GM19099 (cell line): ENCODE measurements around the gene MAOA.

Experiments
- POLR2A ChIP-seq: IDR thresholded peaks from 3 replicates; pipeline ENCODE4 v1.6.1; 2011; ENCODE audit warnings: low read depth; ENCODE audit not compliant: insufficient read length; ENCODE audit errors: extremely low read depth

The MAOA gene

DNA sequence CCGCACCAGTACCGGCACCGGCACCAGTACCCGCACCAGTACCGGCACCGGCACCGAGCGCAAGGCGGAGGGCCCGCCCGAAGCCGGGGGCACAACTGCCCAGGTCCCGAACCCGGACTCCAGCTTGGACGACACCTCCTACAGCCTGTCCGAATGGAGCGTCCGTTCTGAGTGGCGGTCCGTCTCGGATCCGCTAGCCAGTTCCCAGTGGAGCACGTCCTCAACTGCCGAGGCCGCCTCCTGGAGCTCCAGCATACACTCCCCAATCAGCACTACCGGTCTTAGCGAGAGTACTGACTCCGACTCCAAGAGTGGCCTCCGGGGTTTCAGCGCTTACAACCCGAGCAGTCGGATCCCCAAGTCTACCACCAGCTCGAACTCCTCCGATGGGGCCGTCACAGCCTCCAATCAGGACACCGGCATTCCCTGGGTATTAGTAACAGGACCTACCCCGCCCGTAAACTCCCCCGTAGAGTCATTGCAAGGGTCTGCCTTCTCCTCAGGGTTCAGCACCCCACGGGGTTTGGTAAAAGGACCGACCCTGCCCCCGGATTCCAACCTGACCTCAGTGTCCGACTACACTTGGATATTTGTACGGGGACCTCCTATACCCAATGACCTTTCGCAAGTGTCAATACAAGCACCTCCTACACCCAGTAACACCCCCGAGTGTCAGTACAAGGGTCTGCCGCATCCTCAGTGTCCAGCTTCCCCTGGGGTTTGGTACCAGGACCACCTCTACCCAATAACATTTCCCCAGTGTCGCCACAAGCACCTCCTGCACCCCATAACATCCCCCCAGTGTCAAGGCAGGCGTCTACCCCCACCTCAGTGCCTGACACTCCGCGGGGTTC lies 721 bp upstream of the MAOA start:
- no peak for TF ChIP-seq POLR2A

DNA sequence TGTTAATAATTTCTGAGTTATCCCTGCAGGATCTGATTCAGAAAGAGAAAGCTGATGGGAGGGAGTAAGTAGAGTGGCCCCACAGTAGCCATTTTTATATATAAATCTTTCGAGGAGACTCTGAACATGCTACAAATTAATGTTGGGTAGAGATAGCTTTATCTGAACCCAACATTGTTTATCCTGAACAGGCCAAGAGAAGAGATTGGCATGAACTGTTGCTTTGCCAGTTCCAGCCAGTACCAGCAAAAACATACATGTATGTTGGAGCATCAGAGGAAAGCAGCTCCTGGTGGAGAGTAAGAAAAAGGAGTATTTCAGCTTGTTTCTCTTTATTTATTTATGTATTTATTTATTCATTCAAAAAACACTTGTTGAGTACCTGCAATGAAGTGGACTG lies 1.6 kb downstream of the MAOA start:
- TF ChIP-seq POLR2A: no peak

DNA sequence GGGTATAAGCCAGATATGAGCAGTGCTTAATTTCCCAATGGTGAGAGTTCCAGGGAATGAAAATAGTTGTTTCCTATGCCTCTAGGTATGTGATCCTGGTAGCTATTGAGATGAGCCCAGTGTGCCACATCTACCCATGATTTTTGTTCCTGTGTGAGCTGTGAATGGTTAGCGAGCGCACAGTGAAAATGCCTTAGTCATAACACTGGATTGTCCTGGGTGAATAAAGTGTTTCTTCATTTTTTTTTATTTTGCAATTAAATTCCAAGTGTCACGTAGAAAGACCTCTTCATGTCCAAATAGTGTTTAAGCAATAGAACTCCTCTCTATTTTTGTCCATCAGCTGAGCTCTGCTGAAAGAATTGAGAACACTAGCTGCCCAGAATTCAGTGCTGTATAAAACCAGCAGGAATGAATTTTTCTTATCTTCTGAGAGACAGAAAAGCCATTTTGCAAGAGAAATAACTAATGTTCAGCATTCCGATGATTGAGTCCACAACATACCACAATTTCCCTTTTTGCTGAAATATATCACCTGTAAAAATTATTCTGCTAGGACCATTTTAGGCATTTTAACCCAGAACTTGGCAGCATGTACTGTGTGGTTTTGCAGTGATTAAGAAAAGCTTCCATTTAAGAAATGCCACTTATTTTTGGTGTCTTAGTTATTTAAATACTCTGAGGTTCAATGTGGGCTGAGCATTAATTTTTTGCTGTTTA lies 5.6 kb downstream of the MAOA start:
- TF ChIP-seq POLR2A: no peak

DNA sequence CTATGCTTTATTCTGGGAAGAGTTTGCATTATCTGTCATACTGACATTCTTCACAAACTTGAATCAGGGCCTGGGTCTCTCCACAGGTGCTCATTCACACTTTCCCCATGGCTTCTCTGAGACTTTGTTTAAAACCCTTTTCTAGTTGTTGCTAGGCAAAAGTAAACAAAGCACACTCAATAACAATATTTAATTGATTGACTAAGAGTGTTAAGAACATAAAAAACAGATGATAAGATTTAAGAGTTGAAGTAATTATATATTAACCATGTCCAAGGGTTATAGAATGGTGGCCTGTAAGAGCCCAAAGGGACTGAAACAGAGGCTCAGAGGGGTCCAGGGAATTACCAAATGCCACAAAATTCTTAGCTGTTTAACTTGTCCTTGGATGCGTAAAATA lies 7.1 kb downstream of the MAOA start:
- TF ChIP-seq POLR2A: no peak

DNA sequence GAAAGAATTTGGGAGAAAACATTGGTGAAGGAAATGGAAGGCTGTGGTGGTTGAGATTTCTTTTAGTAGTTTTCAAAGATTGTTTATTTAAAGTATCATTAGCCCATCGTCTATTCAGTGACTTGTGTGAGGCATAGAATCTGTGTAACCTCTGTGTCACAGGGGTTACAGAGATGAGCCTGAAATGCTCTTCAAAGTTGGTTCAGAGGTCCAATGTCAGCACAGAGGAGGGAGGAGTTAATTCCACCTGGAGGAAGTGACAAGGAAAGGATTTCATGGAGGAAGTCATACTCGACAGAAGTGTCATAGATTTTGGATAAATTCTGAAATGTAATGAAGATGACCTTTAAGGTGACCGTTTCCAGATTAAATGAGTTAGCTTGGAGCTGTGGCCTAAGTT lies 8.2 kb downstream of the MAOA start:
- TF ChIP-seq POLR2A: no peak

DNA sequence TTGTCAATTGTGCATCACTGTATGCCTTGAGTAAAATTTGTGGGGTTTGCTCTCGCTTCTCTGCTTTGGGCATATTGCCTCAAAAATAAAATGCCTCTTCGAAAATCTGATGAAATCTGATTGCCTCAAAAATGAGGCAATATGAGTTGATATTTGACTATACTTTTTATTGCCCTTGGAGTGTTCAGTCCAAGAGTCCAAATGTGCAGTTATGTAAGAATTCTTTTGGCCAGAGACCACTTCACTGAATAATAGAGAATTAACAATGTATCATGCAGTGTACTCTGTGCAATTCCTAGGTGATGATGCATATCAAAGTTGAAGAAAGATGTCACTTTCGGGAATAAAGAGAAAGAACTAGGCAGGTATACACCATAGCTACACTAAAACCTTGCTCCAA lies 8.6 kb downstream of the MAOA start:
- no peak for TF ChIP-seq POLR2A

DNA sequence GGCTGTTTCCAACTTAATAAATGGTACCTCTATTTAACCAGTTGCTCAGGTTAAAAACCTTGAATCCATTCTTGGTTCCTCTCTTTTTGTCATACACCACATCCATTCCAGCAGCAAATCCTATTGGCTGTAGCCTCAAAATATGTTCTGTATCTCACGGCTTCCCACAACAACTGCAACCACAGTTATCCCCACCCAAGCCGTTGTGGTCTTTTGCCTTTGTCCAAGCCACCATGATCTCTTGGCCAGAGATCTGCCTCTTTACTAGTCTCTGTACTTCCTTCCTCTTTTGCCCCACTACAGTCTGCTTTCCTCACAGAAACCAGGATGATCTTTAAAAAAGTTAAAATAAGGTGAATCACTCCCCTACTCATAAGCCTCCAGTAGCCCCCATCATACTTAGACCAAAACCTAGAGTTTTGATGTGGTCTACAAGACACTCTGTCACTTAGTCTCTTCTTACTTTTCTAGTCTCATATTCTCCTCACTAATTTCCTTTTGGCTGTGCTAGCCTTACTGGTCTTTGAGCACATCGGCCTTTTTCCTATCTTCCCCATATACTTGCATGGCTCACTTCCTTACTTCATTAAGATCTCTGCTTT lies 10.3 kb downstream of the MAOA start:
- TF ChIP-seq POLR2A: no peak

DNA sequence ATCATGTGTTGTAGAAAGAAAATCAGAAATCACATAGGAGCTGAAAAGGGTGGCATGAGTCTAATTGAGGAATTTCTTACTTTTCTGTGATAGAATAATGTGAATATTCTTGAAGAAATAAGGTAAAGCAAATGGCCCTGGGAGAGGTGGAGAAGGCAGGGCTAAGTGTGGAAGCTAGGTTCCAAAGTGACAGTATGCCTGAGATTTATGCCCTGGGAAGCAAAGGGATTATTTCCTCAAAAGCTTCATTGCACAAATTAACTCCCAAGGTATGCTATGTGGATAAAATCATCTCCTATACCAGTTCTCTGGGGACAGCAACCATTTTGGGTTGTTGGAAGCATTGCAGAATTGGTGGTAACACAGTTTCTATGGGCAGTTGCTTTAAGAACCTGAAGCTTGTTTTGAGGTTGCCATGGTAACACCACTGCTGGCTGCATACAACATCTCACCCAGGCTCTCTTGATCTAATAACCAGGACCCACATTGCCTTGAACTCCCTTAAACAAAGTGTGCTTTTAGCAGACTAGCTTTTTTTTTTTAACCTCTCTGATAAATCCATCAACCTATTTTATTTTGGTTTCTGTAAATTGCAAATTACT lies 21.0 kb downstream of the MAOA start:
- TF ChIP-seq POLR2A: no peak

DNA sequence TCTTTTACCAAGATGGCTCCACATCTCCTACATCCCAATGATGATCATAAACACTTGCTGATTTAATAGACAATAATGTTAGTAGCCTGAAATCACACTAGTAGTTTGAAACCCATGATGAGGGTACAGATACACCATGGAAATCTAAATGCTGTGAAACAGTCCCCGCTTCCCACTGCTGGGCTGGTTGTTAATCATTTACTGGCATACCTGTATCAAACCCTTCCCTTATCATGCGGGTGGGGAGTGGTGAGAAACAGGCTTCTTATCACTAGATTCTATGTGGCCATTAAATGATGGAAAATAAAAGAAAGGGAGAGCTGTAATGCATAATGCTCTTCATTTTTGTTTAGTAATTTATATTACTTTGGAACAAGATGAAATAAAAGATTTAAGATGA lies 21.9 kb downstream of the MAOA start:
- TF ChIP-seq POLR2A: no peak

DNA sequence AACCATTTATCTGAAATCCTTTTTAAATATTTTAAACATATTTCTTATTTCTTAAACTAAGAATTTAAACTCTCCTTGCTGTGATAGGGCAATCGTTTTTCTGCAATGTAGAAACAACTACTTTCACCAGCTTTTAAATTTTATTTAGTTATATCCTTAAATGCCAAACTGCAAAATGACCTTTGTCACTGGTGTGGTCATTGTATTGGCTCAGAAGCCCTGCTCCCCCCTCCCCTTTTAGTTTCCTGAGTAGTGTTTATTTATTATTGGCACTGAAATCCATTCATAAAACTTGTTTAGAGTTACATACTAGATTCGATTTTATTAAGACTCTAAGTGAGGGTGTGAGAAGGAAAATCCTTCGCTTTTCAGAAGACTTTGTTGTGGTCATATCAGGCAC lies 23.0 kb downstream of the MAOA start:
- no peak for TF ChIP-seq POLR2A

DNA sequence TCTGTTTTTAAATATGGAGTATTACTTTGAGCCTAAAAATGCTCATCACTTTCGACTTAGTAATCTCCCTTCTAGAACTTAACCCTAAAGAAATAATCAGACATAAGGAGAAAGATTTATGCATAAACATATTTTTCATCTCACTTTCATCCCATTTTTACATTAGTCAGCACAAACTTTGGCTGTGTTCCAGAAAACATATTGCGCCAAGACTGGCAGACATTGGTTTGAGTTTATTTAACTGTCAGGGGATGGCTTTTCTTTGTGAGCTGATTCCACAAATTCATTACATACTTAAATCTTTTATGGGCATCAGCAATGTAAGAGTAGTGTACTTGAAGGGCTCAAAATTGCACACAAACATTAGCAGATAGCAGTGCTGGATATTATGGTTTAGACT lies 23.7 kb downstream of the MAOA start:
- no peak for TF ChIP-seq POLR2A

DNA sequence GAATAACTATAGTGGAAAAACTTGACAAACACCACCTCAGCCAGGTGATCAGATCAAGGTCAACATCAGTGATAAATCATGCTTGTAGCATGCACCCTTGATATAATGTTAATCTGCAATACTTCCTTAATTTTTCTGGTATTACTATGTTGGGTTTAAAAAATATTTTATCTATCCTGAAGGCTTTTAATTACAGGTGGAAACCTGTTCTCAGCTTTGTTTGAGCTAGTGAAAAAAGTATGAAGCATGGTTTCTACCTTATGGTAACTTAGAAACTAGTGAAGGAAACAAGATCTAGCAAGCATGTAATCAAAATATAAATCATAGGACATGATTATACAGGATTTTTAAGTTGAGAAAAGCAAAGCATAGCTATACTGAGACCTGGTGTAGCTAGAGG lies 26.6 kb downstream of the MAOA start:
- no peak for TF ChIP-seq POLR2A

DNA sequence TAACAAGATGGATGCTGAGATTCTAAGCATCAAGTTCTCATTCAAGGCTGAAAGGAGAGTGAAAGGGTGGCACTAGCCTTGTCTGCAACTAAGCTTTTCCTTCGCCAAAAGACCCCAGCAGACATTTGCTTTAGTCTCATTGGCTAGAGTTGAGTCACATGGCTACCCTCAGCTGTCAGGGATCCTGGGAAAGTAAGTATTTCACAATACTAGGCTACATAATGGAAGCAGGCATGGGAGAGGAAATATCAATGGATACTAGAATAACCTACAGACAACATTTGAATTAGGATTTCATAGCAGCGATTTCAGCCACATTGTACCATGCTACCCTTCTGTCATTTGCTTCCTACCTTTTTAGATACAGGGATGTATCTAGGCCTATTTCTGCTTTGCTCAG lies 29.1 kb downstream of the MAOA start:
- no peak for TF ChIP-seq POLR2A

DNA sequence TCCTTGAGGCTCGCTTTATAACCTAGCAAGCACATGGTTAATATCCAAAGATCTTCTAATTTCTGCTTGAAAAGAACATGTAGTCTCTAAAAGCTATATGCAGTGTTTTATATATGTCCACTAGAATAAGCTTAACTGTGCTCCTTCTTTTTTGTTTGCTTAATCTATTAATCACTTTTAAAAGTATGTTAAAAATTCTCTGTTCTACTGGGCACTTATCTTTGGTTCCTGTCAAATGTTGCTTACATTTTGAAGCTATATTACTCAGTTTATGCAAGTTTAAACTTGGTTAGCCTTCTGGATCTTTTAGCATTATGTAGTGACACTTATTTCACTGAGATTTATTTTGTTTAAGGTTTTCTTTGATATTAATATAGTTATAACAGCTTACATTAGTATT lies 32.5 kb downstream of the MAOA start:
- TF ChIP-seq POLR2A: no peak

DNA sequence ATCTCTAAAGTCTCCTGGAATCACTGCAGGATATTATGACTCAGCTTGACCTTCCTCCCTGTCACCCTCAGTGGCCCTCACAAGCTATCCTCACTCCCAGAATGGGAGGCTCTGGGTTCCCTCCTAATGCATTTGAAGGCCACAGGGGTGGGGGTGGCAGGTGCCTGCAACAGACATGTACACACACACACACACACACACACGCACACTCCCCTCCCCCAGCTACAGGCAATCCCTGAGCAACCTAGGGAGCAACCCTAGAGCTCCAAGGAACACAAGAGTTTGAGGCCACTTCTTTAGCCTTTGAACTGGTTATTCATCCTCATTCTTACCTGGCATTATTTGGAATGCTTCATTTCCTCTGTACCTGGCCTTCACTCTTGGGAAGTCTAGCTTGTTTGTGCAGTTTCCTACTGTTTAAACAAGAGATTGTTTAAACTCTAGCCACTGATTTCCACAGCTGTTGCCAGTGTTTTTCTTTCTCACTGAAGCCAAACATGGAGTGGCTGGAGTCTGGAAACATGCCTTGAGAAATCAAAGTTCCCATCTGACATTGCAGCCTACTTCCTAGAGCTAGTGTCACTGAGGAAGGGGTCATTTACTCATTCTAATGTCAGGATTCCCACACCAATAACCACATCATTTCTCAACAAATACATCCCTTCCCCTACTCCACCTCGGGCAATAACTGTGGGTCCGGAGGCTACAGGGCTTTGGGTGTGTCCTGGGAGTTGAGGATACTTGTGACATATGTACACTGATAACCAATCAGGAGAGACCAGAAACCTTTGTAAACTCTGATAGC lies 37.7 kb downstream of the MAOA start:
- TF ChIP-seq POLR2A: no peak

DNA sequence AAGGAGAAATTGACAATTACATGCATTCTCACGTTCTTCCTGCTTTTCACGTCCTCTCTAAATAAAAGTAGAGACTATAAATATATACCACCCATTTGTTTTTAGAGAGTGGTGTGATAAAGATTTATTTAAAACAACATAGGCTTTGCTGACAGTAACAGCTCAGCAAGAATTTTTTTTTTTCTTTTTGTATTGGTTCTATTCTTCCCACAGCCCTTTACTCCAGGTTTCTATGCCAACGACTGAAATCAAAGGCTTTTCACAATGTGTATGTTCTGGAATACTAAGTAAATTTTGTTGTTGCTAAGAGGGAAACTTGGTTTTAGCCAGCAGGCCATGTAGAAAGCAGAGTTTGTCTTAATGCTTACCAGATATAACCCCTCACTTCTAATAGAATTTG lies 43.4 kb downstream of the MAOA start:
- TF ChIP-seq POLR2A: no peak

DNA sequence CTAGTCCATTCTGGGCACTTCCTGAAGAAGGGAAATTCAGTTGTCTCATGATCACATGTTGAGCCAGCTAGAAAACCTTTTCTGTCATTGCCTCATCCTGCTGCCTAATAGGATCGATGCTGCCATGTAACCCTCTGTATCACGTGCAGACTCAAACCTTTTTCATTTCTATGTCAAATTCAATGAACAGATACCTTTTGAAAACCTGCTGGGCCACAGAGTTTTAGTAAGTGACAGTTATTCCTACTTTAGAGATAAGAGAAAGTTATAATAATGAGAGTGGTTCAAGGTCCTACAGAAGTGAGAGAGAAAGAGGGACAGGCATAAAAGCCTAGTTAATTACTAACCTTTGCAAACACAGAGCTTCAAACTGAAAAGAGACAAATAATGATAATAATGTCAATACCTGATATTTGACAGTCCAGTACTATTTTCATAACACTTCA lies 46.0 kb downstream of the MAOA start:
- no peak for TF ChIP-seq POLR2A
